Brain microvascular endothelial cell (primary cell): ENCODE results near the gene MYCN.

Source experiments
- DNase-seq: peaks from one replicate; pipeline ENCODE4 v3.0.0-alpha.2; 2020
- H3K27ac ChIP-seq: fragments of 250-450 bp; sonication (Bioruptor Pico); 2 replicates; pipeline ENCODE4 v1.5.1; 2020; ENCODE audit warnings: mild to moderate bottlenecking, moderate library complexity
- H3K27me3 ChIP-seq: fragments of 250-450 bp; sonication (Bioruptor Pico); replicated peaks from 2 replicates; pipeline ENCODE4 v1.5.1; 2020; ENCODE audit warnings: mild to moderate bottlenecking
- H3K36me3 ChIP-seq: fragments of 250-450 bp; sonication (Bioruptor Pico); replicated peaks from 2 replicates; pipeline ENCODE4 v1.5.1; 2020; ENCODE audit warnings: mild to moderate bottlenecking
- H3K4me3 ChIP-seq: 2 replicates; pipeline ENCODE4 v1.5.1; 2011; ENCODE audit warnings: low read depth, mild to moderate bottlenecking, control low read depth, low read length, moderate library complexity
- CTCF ChIP-seq: IDR thresholded peaks from 2 replicates; pipeline ENCODE4 v1.5.1; 2011; ENCODE audit warnings: low read depth, mild to moderate bottlenecking, moderate library complexity, low read length, control low read depth, inconsistent platforms; ENCODE audit errors: missing control alignments
- in situ Hi-C: cut with HindIII; loops from 2 replicates; pipeline ENCODE4 v1.10.0; 2017; ENCODE audit warnings: low sequenced_read_pairs, low pct_ligation_motif_present

MYCN gene

GRCh38 chr2:15965564-15966019 lies 25.2 kb downstream of the MYCN start:
- in situ Hi-C loops, result no loop called here
- Histone ChIP-seq H3K36me3 (no peaks in the 10 kb centered on the region), H3K27me3 (no peaks in the 10 kb centered on the region), H3K27ac (no peak overlapping the region), H3K4me3 (no peak overlapping the region)
- no peak for TF ChIP-seq CTCF
- no peak for DNase-seq

- in situ Hi-C loops, result no loop called here
- H3K27ac ChIP-seq, result no peak overlapping the region
Observed at GRCh38 chr2:15967415-15968279, 27.3 kb downstream of the MYCN start.

GRCh38 chr2:15968280-15969178 lies 28.2 kb downstream of the MYCN start:
- no peak overlapping the region for H3K27ac ChIP-seq

More at GRCh38 chr2:15967415-15968279, 27.3 kb downstream of the MYCN start:
- Histone ChIP-seq H3K36me3 (no peaks in the 10 kb centered on the region), H3K27me3 (no peaks in the 10 kb centered on the region), H3K4me3 (no peak overlapping the region)
- no peak for TF ChIP-seq CTCF
- no peak for DNase-seq

GRCh38 chr2:15969214-15969613 lies 28.9 kb downstream of the MYCN start:
- no peak overlapping the region for H3K27ac ChIP-seq
- TF ChIP-seq CTCF, result no peak
- DNase-seq, result no peak
- no peaks in the 10 kb centered on the region for H3K27me3 ChIP-seq
- no peak overlapping the region for H3K4me3 ChIP-seq
- in situ Hi-C loops, result no loop called here
- no peaks in the 10 kb centered on the region for H3K36me3 ChIP-seq

More at GRCh38 chr2:15968280-15969178, 28.2 kb downstream of the MYCN start:
- in situ Hi-C loops, result no loop called here
- DNase-seq, result no peak
- TF ChIP-seq CTCF, result no peak
- Histone ChIP-seq H3K4me3 (no peak overlapping the region), H3K27me3 (no peaks in the 10 kb centered on the region), H3K36me3 (no peaks in the 10 kb centered on the region)

- Histone ChIP-seq H3K4me3 (no peak overlapping the region), H3K36me3 (no peaks in the 10 kb centered on the region), H3K27ac (no peak overlapping the region), H3K27me3 (no peaks in the 10 kb centered on the region)
- DNase-seq, result no peak
- TF ChIP-seq CTCF, result no peak
- in situ Hi-C loops, result no loop called here
Observed at GRCh38 chr2:15970701-15971100, 30.4 kb downstream of the MYCN start.
